HCT116 (cell line): ENCODE measurements around the gene PIK3CD. TPM values are rescaled to one million over a fixed set of nuclear protein-coding genes. Genes with fewer than 3 reads are reported as not detected.

Experiments used
- ATAC-seq: fragments of 200-7000 bp; cut with Tn5 transposase; 2 replicates; pipeline ENCODE4 v1.9.1; 2020; ENCODE audit warnings: mild to moderate bottlenecking, moderate library complexity
- BruUV-seq: library from RNA; stranded (reverse); fragments of 400-500 nt; replicated peaks from 2 replicates; lab custom pipeline; 2021; lab: Mats Ljungman, UMichigan
- CTCF ChIA-PET: fragments of 300-600 bp; sonication (Branson Sonifier 250); formaldehyde crosslinking; loops from one replicate; lab custom pipeline; 2021; ENCODE audit warnings: antibody characterized with exemption; lab: Charles Lee
- POLR2A ChIA-PET: fragments of 300-600, 350-600 bp; sonication (Branson Sonifier 250); formaldehyde crosslinking; loops from one replicate; lab custom pipeline; 2021; ENCODE audit warnings: antibody characterized with exemption; lab: Charles Lee
- RAD21 ChIA-PET, 2 experiments: fragments of 300-600 bp; sonication (Branson Sonifier 250); formaldehyde crosslinking; loops; one replicate each; lab custom pipeline; 2023; ENCODE audit warnings: low total read pairs in 2 of 2; ENCODE audit not compliant: uncharacterized antibody in 2 of 2, unreplicated experiment in 2 of 2, low non-redundant PET in 1 of 2; lab: Charles Lee
- DNase-seq: peaks from one replicate; pipeline ENCODE4 v3.0.0-alpha.2; 2010; ENCODE audit warnings: low read depth, low spot score
- H2AFZ ChIP-seq: fragments of 200-600 bp; shearing (Covaris generic), sonication (generic); 2 replicates; pipeline ENCODE4 v1.6.1; 2017; ENCODE audit warnings: low read depth, mixed run types, mixed read lengths, antibody characterized with exemption, low read length; ENCODE audit not compliant: poor library complexity, severe bottlenecking
- H3K27ac ChIP-seq: 2 replicates; pipeline ENCODE4 v1.5.1; 2012; ENCODE audit warnings: low read depth, low read length
- H3K27me3 ChIP-seq: fragments of 200-600 bp; sonication (generic); 2 replicates; pipeline ENCODE4 v1.6.1; 2016; ENCODE audit warnings: mixed run types, low read length, mixed read lengths; ENCODE audit not compliant: insufficient read depth
- H3K36me3 ChIP-seq, 2 experiments: fragments of 200-500 bp in 1 of 2; fragments of 200-600 bp in 1 of 2; sonication (Bioruptor generic) in 1 of 2; sonication (generic) in 1 of 2; 2 replicates each; pipeline versions ENCODE4 v1.5.1 to v1.6.1; 2014 to 2016; ENCODE audit warnings: low read length in 2 of 2, inconsistent platforms in 1 of 2, mixed read lengths in 1 of 2, mixed run types in 1 of 2; ENCODE audit not compliant: insufficient read depth in 2 of 2, control insufficient read depth in 1 of 2
- H3K4me1 ChIP-seq, 2 experiments: fragments of 200-600 bp in 1 of 2; sonication (generic) in 1 of 2; 2 replicates each; pipeline versions ENCODE4 v1.5.1 to v1.6.1; 2012 to 2017; ENCODE audit warnings: low read length in 2 of 2, inconsistent platforms in 1 of 2, mild to moderate bottlenecking in 1 of 2, mixed read lengths in 1 of 2, mixed run types in 1 of 2, moderate library complexity in 1 of 2; ENCODE audit not compliant: insufficient read depth in 2 of 2, control insufficient read depth in 1 of 2
- H3K4me2 ChIP-seq: fragments of 200-600 bp; sonication (generic); 2 replicates; pipeline ENCODE4 v1.6.1; 2017; ENCODE audit warnings: mixed run types, low read length, mixed read lengths
- H3K4me3 ChIP-seq, 2 experiments: fragments of 200-600 bp in 1 of 2; sonication (generic) in 1 of 2; replicated peaks in 1 of 2; 2 replicates each; pipeline ENCODE4 v1.5.1; 2011 to 2016; ENCODE audit warnings: low read length in 2 of 2, control low read depth in 1 of 2, low read depth in 1 of 2, mild to moderate bottlenecking in 1 of 2, mixed read lengths in 1 of 2, mixed run types in 1 of 2
- H3K79me2 ChIP-seq: fragments of 200-600 bp; sonication (generic); 2 replicates; pipeline ENCODE4 v1.6.1; 2017; ENCODE audit warnings: mild to moderate bottlenecking, mixed run types, low read length, moderate library complexity, mixed read lengths; ENCODE audit not compliant: insufficient read depth
- H3K9ac ChIP-seq: fragments of 200-600 bp; sonication (generic); 2 replicates; pipeline ENCODE4 v1.6.1; 2016; ENCODE audit warnings: low read length, mixed read lengths
- H3K9me2 ChIP-seq: fragments of 200-600 bp; sonication (generic), shearing (Covaris generic); 2 replicates; pipeline ENCODE4 v1.6.1; 2017; ENCODE audit warnings: mixed run types, mild to moderate bottlenecking, moderate library complexity; ENCODE audit not compliant: insufficient read depth
- H3K9me3 ChIP-seq, 2 experiments: fragments of 200-500 bp in 1 of 2; fragments of 200-600 bp in 1 of 2; sonication (Bioruptor generic) in 1 of 2; sonication (generic) in 1 of 2; 2 replicates each; pipeline ENCODE4 v1.6.1; 2014 to 2017; ENCODE audit warnings: low read length in 2 of 2, mixed read lengths in 2 of 2, inconsistent platforms in 1 of 2, low read depth in 1 of 2, mild to moderate bottlenecking in 1 of 2, mixed run types in 1 of 2, moderate library complexity in 1 of 2; ENCODE audit not compliant: control insufficient read depth in 1 of 2, insufficient read depth in 1 of 2
- H4K20me1 ChIP-seq: fragments of 200-600 bp; sonication (generic), shearing (Covaris generic); 2 replicates; pipeline ENCODE4 v1.6.1; 2017; ENCODE audit warnings: mixed run types, mild to moderate bottlenecking, moderate library complexity; ENCODE audit not compliant: insufficient read depth
- CEBPB ChIP-seq: IDR thresholded peaks from 2 replicates; pipeline ENCODE4 v1.6.1; 2012; ENCODE audit warnings: low read depth
- EGR1 ChIP-seq: IDR thresholded peaks from 2 replicates; pipeline ENCODE4 v1.6.1; 2012; ENCODE audit warnings: low read depth
- EZH2 ChIP-seq: fragments of 200-600 bp; sonication (generic); IDR thresholded peaks from 2 replicates; pipeline ENCODE4 v1.6.1; 2017; ENCODE audit warnings: antibody characterized with exemption, mixed run types
- JUND ChIP-seq: IDR thresholded peaks from 2 replicates; pipeline ENCODE4 v1.6.1; 2012
- POLR2AphosphoS5 ChIP-seq: IDR thresholded peaks from 2 replicates; pipeline ENCODE4 v1.6.1; 2011; ENCODE audit warnings: mild to moderate bottlenecking, low read depth, low read length, moderate library complexity
- RAD21 ChIP-seq: IDR thresholded peaks from 2 replicates; pipeline ENCODE4 v1.6.1; 2012; ENCODE audit warnings: low read depth, mild to moderate bottlenecking
- SRF ChIP-seq: IDR thresholded peaks from 2 replicates; pipeline ENCODE4 v1.6.1; 2012; ENCODE audit warnings: low read depth
- YY1 ChIP-seq: IDR thresholded peaks from 2 replicates; pipeline ENCODE4 v1.6.1; 2011; ENCODE audit warnings: low read length, low read depth, moderate library complexity, mild to moderate bottlenecking; ENCODE audit not compliant: insufficient replicate concordance; ENCODE audit errors: extremely low read depth
- ZNF274 ChIP-seq: fragments of 200-500 bp; sonication (Bioruptor generic); IDR thresholded peaks from 2 replicates; pipeline ENCODE4 v1.6.1; 2014; ENCODE audit warnings: mild to moderate bottlenecking, low read depth, low read length, inconsistent platforms
- intact Hi-C: fragments of 100-400 bp; cut with micrococcal nuclease; formaldehyde crosslinking; loops from 2 replicates; pipeline ENCODE4 v1.10.0; 2022
- total RNA-seq: library from RNA; stranded (reverse); gene quantifications from one replicate; pipeline ENCODE4 v1.2.1, GENCODE V29; 2021; ENCODE audit not compliant: unreplicated experiment
- TF ChIP-seq, protein P1 (sequence below), 3 experiments: fragments of 200-600 bp in 1 of 3; sonication (generic) in 1 of 3; IDR thresholded peaks in 2 of 3; conservative IDR thresholded peaks in 1 of 3; 2 replicates each; pipeline ENCODE4 v1.5.1; 2012 to 2017; ENCODE audit warnings: low read depth in 2 of 3, low read length in 2 of 3, antibody characterized with exemption in 1 of 3, borderline replicate concordance in 1 of 3, control low read depth in 1 of 3, mild to moderate bottlenecking in 1 of 3, mixed read lengths in 1 of 3, mixed run types in 1 of 3, moderate library complexity in 1 of 3; ENCODE audit not compliant: insufficient read depth in 1 of 3
- TF ChIP-seq, protein P2 (sequence below): IDR thresholded peaks from 2 replicates; pipeline ENCODE4 v1.6.1; 2011; ENCODE audit warnings: mild to moderate bottlenecking, low read length, moderate library complexity; ENCODE audit not compliant: insufficient replicate concordance; ENCODE audit errors: extremely low read depth
- TF ChIP-seq, protein P3 (sequence below): IDR thresholded peaks from 2 replicates; pipeline ENCODE4 v1.6.1; 2012; ENCODE audit warnings: low read depth

Gene PIK3CD
- total RNA-seq, 1 experiment from 2014 or later, result 9.2 TPM

DNA sequence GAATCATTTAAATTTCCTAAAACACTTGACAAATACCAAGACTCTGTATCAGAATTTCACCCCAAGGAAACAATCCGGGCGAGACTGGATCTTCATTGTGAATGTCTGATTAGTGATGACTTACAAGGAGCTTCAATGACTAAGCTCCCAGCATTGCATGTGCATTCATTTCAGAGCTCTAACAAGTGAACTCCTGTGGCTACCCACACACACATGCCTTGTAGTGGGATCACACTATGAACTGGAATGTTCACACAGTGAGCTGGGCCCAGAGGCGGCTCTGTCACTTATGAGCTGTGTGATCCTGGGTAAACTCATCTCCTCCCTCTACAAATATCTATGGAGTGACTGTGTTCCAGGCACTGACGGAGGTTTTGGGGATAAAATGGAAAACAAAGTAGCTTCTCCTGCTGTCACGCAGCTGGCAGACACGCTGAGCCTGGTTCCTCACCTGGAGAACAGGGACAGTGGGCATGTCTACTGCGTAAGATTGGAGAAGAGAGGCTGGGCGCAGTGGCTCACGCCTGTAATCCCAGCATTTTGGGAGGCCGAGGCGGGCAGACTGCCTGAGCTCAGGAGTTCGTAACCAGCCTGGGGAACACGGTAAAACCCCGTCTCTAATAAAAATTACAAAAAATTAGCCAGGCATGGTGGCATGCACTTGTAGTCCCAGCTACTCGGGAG, 115.4 kb downstream of the PIK3CD start:
- ChIA-PET CTCF (interaction anchor here (1.5 kb wide), 1 partner anchor 18 kb away, joined by 4 read pairs; no protein-coding TSS in a partner anchor), POLR2A (no interaction called here), RAD21 (no interaction called here)
- Histone ChIP-seq H3K27ac (peak overlapping the region; percentile 23; the same call in 1 of the 2 replicates), H4K20me1 (peaks cover 14% of the 10 kb centered on the region; the same call in 1 of the 2 replicates), H3K4me2 (no peak overlapping the region), H2AFZ (no peak overlapping the region), H3K4me3 (no peak overlapping the region), H3K9me3 (no peaks in the 10 kb centered on the region), H3K9me2 (no peaks in the 10 kb centered on the region), H3K79me2 (peaks cover 34% of the 10 kb centered on the region), H3K4me1 (peaks cover 5 to 35% of the 10 kb centered on the region in 2 experiments; a peak in 3 of 4 replicates), H3K9ac (no peak overlapping the region), H3K27me3 (no peaks in the 10 kb centered on the region), H3K36me3 (peaks cover 0 to 2% of the 10 kb centered on the region in 2 experiments; a peak in 3 of 4 replicates)
- intact Hi-C loops, result no loop called here
- ATAC-seq, result peak; percentile 49; the same call in 1 of the 2 replicates
- DNase-seq, result peak; percentile 38
- BruUV-seq, result no TSS peak
- TF ChIP-seq JUND (no peak), YY1 (no peak), ZNF274 (no peak), RAD21 (no peak), CEBPB (no peak), SRF (no peak), POLR2AphosphoS5 (no peak), EZH2 (no peak), EGR1 (no peak)
- TF ChIP-seq, protein P1, sequence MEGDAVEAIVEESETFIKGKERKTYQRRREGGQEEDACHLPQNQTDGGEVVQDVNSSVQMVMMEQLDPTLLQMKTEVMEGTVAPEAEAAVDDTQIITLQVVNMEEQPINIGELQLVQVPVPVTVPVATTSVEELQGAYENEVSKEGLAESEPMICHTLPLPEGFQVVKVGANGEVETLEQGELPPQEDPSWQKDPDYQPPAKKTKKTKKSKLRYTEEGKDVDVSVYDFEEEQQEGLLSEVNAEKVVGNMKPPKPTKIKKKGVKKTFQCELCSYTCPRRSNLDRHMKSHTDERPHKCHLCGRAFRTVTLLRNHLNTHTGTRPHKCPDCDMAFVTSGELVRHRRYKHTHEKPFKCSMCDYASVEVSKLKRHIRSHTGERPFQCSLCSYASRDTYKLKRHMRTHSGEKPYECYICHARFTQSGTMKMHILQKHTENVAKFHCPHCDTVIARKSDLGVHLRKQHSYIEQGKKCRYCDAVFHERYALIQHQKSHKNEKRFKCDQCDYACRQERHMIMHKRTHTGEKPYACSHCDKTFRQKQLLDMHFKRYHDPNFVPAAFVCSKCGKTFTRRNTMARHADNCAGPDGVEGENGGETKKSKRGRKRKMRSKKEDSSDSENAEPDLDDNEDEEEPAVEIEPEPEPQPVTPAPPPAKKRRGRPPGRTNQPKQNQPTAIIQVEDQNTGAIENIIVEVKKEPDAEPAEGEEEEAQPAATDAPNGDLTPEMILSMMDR (IDR thresholded peaks at IDR 0.05 in 2 of 3, conservative IDR thresholded peaks at IDR 0.05 in 1 of 3; ENCODE audit: borderline replicate concordance in 1 of 3, insufficient read depth in 1 of 3, low read depth in 2 of 3, low read length in 2 of 3), result no peak
- TF ChIP-seq, protein P2, sequence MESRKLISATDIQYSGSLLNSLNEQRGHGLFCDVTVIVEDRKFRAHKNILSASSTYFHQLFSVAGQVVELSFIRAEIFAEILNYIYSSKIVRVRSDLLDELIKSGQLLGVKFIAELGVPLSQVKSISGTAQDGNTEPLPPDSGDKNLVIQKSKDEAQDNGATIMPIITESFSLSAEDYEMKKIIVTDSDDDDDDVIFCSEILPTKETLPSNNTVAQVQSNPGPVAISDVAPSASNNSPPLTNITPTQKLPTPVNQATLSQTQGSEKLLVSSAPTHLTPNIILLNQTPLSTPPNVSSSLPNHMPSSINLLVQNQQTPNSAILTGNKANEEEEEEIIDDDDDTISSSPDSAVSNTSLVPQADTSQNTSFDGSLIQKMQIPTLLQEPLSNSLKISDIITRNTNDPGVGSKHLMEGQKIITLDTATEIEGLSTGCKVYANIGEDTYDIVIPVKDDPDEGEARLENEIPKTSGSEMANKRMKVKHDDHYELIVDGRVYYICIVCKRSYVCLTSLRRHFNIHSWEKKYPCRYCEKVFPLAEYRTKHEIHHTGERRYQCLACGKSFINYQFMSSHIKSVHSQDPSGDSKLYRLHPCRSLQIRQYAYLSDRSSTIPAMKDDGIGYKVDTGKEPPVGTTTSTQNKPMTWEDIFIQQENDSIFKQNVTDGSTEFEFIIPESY, result no peak
- TF ChIP-seq, protein P3, sequence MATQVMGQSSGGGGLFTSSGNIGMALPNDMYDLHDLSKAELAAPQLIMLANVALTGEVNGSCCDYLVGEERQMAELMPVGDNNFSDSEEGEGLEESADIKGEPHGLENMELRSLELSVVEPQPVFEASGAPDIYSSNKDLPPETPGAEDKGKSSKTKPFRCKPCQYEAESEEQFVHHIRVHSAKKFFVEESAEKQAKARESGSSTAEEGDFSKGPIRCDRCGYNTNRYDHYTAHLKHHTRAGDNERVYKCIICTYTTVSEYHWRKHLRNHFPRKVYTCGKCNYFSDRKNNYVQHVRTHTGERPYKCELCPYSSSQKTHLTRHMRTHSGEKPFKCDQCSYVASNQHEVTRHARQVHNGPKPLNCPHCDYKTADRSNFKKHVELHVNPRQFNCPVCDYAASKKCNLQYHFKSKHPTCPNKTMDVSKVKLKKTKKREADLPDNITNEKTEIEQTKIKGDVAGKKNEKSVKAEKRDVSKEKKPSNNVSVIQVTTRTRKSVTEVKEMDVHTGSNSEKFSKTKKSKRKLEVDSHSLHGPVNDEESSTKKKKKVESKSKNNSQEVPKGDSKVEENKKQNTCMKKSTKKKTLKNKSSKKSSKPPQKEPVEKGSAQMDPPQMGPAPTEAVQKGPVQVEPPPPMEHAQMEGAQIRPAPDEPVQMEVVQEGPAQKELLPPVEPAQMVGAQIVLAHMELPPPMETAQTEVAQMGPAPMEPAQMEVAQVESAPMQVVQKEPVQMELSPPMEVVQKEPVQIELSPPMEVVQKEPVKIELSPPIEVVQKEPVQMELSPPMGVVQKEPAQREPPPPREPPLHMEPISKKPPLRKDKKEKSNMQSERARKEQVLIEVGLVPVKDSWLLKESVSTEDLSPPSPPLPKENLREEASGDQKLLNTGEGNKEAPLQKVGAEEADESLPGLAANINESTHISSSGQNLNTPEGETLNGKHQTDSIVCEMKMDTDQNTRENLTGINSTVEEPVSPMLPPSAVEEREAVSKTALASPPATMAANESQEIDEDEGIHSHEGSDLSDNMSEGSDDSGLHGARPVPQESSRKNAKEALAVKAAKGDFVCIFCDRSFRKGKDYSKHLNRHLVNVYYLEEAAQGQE, result no peak
